PC-9 (cell line): Measurements from ENCODE around the gene RTN4RL1. TPM values are rescaled to one million over a fixed set of nuclear protein-coding genes. Genes with fewer than 3 reads are reported as not detected.

ENCODE experiments used
- BruUV-seq: library from RNA; stranded (reverse); fragments of 400-500 nt; replicated peaks from 2 replicates; lab custom pipeline; 2021; lab: Mats Ljungman, UMichigan
- CTCF ChIA-PET: fragments of 300-600 bp; sonication (Branson Sonifier 250); formaldehyde crosslinking; loops from one replicate; lab custom pipeline; 2022; ENCODE audit warnings: antibody characterized with exemption; lab: Charles Lee
- POLR2A ChIA-PET: fragments of 300-600 bp; sonication (Branson Sonifier 250); formaldehyde crosslinking; loops from one replicate; lab custom pipeline; 2022; ENCODE audit warnings: antibody characterized with exemption; ENCODE audit not compliant: unreplicated experiment; lab: Charles Lee
- DNase-seq, 2 experiments: peaks; one replicate each; pipeline versions ENCODE4 v3.0.0 to v3.0.0-alpha.2; 2015 to 2022; ENCODE audit warnings: mixed read lengths in 1 of 2
- H2AFZ ChIP-seq: fragments of 200-600 bp; sonication (generic); 2 replicates; pipeline ENCODE4 v1.8.1; 2017; ENCODE audit warnings: antibody characterized with exemption
- H3F3A ChIP-seq: fragments of 200-600 bp; sonication (generic); 2 replicates; pipeline ENCODE4 v1.8.1; 2017; ENCODE audit warnings: antibody characterized with exemption, mild to moderate bottlenecking, low read depth; ENCODE audit not compliant: insufficient read depth
- H3K27ac ChIP-seq: fragments of 200-600 bp; sonication (generic); 2 replicates; pipeline ENCODE4 v1.6.1; 2016; ENCODE audit warnings: mixed run types
- H3K27me3 ChIP-seq: fragments of 200-600 bp; sonication (generic); 2 replicates; pipeline ENCODE4 v1.6.1; 2016; ENCODE audit warnings: low read depth, mixed run types; ENCODE audit not compliant: insufficient read depth
- H3K36me3 ChIP-seq: fragments of 200-600 bp; sonication (generic); 2 replicates; pipeline ENCODE4 v1.6.1; 2016; ENCODE audit warnings: low read depth, mixed run types
- H3K4me1 ChIP-seq: fragments of 200-600 bp; sonication (generic); replicated peaks from 2 replicates; pipeline ENCODE4 v1.6.1; 2016; ENCODE audit warnings: mixed run types; ENCODE audit not compliant: insufficient read depth
- H3K4me2 ChIP-seq: fragments of 200-600 bp; sonication (generic); 2 replicates; pipeline ENCODE4 v1.6.1; 2017; ENCODE audit warnings: mixed run types
- H3K4me3 ChIP-seq: fragments of 200-600 bp; sonication (generic); 2 replicates; pipeline ENCODE4 v1.6.1; 2016; ENCODE audit warnings: mixed run types
- H3K79me2 ChIP-seq: fragments of 200-600 bp; sonication (generic); 2 replicates; pipeline ENCODE4 v1.6.1; 2017; ENCODE audit warnings: low read depth, mixed run types
- H3K9me2 ChIP-seq: fragments of 200-600 bp; sonication (generic); 2 replicates; pipeline ENCODE4 v1.8.1; 2017; ENCODE audit warnings: mild to moderate bottlenecking; ENCODE audit not compliant: insufficient read depth
- H3K9me3 ChIP-seq: fragments of 200-600 bp; sonication (generic); 2 replicates; pipeline ENCODE4 v1.8.1; 2016; ENCODE audit warnings: low read depth; ENCODE audit not compliant: insufficient read depth
- H4K20me1 ChIP-seq: fragments of 200-600 bp; sonication (generic); 2 replicates; pipeline ENCODE4 v1.8.1; 2017; ENCODE audit not compliant: insufficient read depth
- CTCF ChIP-seq: fragments of 200-600 bp; sonication (generic); conservative IDR thresholded peaks from 2 replicates; pipeline ENCODE4 v1.6.1; 2017; ENCODE audit warnings: mixed run types, antibody characterized with exemption, mild to moderate bottlenecking, moderate library complexity
- EZH2 ChIP-seq: fragments of 200-600 bp; sonication (generic); IDR thresholded peaks from 2 replicates; pipeline ENCODE4 v1.8.0; 2017; ENCODE audit warnings: antibody characterized with exemption, low read depth
- intact Hi-C: fragments of 100-400 bp; cut with micrococcal nuclease; formaldehyde crosslinking; loops from one replicate; pipeline ENCODE4 v1.10.0; 2022; ENCODE audit not compliant: unreplicated experiment
- total RNA-seq: library from RNA; stranded (reverse); gene quantifications from 2 replicates; pipeline ENCODE4 v1.2.3, GENCODE V29; 2021

The RTN4RL1 gene
- total RNA-seq, 1 experiment from 2014 or later: 0.13 TPM

GRCh38 chr17:2024572-2025219, 438 bp downstream of the RTN4RL1 start:
- DNase-seq: peak in 1 of 2 experiments; percentile 27
- Histone ChIP-seq H3K4me2 (peak overlapping the region; percentile 96), H2AFZ (peak overlapping the region; percentile 89), H3K9me2 (no peaks in the 10 kb centered on the region), H3K4me3 (peak overlapping the region; percentile 68; the same call in 1 of the 2 replicates), H3K36me3 (no peaks in the 10 kb centered on the region), H3K79me2 (no peaks in the 10 kb centered on the region), H3K9me3 (no peaks in the 10 kb centered on the region), H4K20me1 (no peaks in the 10 kb centered on the region), H3K27me3 (peaks cover 31% of the 10 kb centered on the region), H3F3A (peaks cover 16% of the 10 kb centered on the region; the same call in 1 of the 2 replicates), H3K27ac (no peak overlapping the region), H3K4me1 (peaks cover 10% of the 10 kb centered on the region; the same call in 1 of the 2 replicates)
- no TSS peak for BruUV-seq
- intact Hi-C loops: no loop called here
- POLR2A ChIA-PET: interaction anchor here (0.5 kb wide), 1 partner anchor 779 kb away, joined by 3 read pairs; no protein-coding TSS in a partner anchor
- no peak for TF ChIP-seq CTCF
- TF ChIP-seq EZH2: no peak; the same call in 1 of the 2 replicates
- CTCF ChIA-PET: interaction anchor here (1.1 to 2.0 kb wide), 3 partner anchors 11 to 115 kb away, joined by 3 to 31 read pairs (median 3); no protein-coding TSS in a partner anchor

GRCh38 chr17:2023692-2024571, 1.2 kb downstream of the RTN4RL1 start:
- DNase-seq: peak; percentile 34 to 35
- Histone ChIP-seq H3K4me2 (peak overlapping the region; percentile 96), H3K27me3 (peaks cover 39% of the 10 kb centered on the region), H3F3A (peaks cover 16% of the 10 kb centered on the region; the same call in 1 of the 2 replicates), H3K4me3 (peak overlapping the region; percentile 68; the same call in 1 of the 2 replicates), H3K27ac (no peak overlapping the region), H3K36me3 (no peaks in the 10 kb centered on the region), H4K20me1 (no peaks in the 10 kb centered on the region), H3K4me1 (peaks cover 7% of the 10 kb centered on the region; the same call in 1 of the 2 replicates), H2AFZ (no peak overlapping the region), H3K9me3 (no peaks in the 10 kb centered on the region), H3K79me2 (no peaks in the 10 kb centered on the region), H3K9me2 (no peaks in the 10 kb centered on the region)
- intact Hi-C loops: no loop called here
- CTCF ChIA-PET: interaction anchor here (0.6 to 1.1 kb wide), 3 partner anchors 10 to 154 kb away, joined by 3 to 8 read pairs (median 3); no protein-coding TSS in a partner anchor
- POLR2A ChIA-PET: interaction anchor here (0.6 kb wide), 1 partner anchor 1220 kb away, joined by 10 read pairs; no protein-coding TSS in a partner anchor
- TF ChIP-seq EZH2 (no peak), CTCF (no peak)
- no TSS peak for BruUV-seq

- Histone ChIP-seq H3K27ac (no peak overlapping the region), H3K4me3 (no peak overlapping the region), H3F3A (peaks cover 16% of the 10 kb centered on the region; the same call in 1 of the 2 replicates), H3K4me2 (no peak overlapping the region), H4K20me1 (no peaks in the 10 kb centered on the region), H3K27me3 (peaks cover 42% of the 10 kb centered on the region), H3K9me2 (no peaks in the 10 kb centered on the region), H2AFZ (no peak overlapping the region), H3K9me3 (no peaks in the 10 kb centered on the region), H3K4me1 (peaks cover 7% of the 10 kb centered on the region; the same call in 1 of the 2 replicates), H3K36me3 (no peaks in the 10 kb centered on the region), H3K79me2 (no peaks in the 10 kb centered on the region)
- TF ChIP-seq EZH2 (no peak), CTCF (no peak)
- intact Hi-C loops: no loop called here
- BruUV-seq: no TSS peak
- POLR2A ChIA-PET: interaction anchor here (0.6 kb wide), 1 partner anchor 1219 kb away, joined by 10 read pairs; no protein-coding TSS in a partner anchor
- no peak for DNase-seq
- CTCF ChIA-PET: interaction anchor here (0.6 kb wide), 1 partner anchor 154 kb away, joined by 8 read pairs; no protein-coding TSS in a partner anchor
Observed at GRCh38 chr17:2023256-2023655, 1.9 kb downstream of the RTN4RL1 start.
